NCI-H524 (cell line): ENCODE data around the gene JUNB.

ENCODE experiments used
- DNase-seq, 2 experiments: peaks; one replicate each; lab custom pipeline; 2025; lab: John Stamatoyannopoulos, UW

JUNB gene

GRCh38 chr19:12791345-12792050, at the start of gene JUNB:
Gene JUNB, plus strand, starts transcription at chr19:12791486. Its CDS starts 286 bp downstream, at chr19:12791772.
- peak; percentile 91 to 95 for DNase-seq

- no peak for DNase-seq
Measured at GRCh38 chr19:12745166-12745897, 46.0 kb upstream of the JUNB start.

GRCh38 chr19:12748489-12748888, 42.8 kb upstream of the JUNB start:
- DNase-seq: peak in 1 of 2 experiments; percentile 47

GRCh38 chr19:12749938-12750521, 41.3 kb upstream of the JUNB start:
- no peak for DNase-seq

- DNase-seq: no peak
Measured at GRCh38 chr19:12750851-12751250, 40.4 kb upstream of the JUNB start.

- DNase-seq: no peak
Measured at GRCh38 chr19:12751635-12752034, 39.7 kb upstream of the JUNB start, which contains the start of gene BEST2. Gene BEST2, plus strand, starts transcription at chr19:12751791. Its CDS starts 802 bp downstream, at chr19:12752593.

- DNase-seq: no peak
Measured at GRCh38 chr19:12752056-12752781, 39.1 kb upstream of the JUNB start.

GRCh38 chr19:12754465-12755196, 36.7 kb upstream of the JUNB start:
- DNase-seq: no peak

- DNase-seq: no peak
Measured at GRCh38 chr19:12756150-12756883, 35.0 kb upstream of the JUNB start.

GRCh38 chr19:12757544-12758274, 33.6 kb upstream of the JUNB start:
- DNase-seq: peak; percentile 65 to 80

GRCh38 chr19:12759686-12760085, 31.6 kb upstream of the JUNB start:
- DNase-seq: no peak

- DNase-seq: no peak
Measured at GRCh38 chr19:12763100-12763499, 28.2 kb upstream of the JUNB start.

- no peak for DNase-seq
Measured at GRCh38 chr19:12764698-12765097, 26.6 kb upstream of the JUNB start.

- no peak for DNase-seq
Measured at GRCh38 chr19:12766051-12766521, 25.2 kb upstream of the JUNB start.

GRCh38 chr19:12767150-12767549, 24.1 kb upstream of the JUNB start:
- no peak for DNase-seq

GRCh38 chr19:12767666-12768065, 23.6 kb upstream of the JUNB start:
- DNase-seq: no peak

GRCh38 chr19:12769689-12770088, 21.6 kb upstream of the JUNB start:
- DNase-seq: no peak

GRCh38 chr19:12770922-12771321, 20.4 kb upstream of the JUNB start:
- no peak for DNase-seq

GRCh38 chr19:12772323-12772722, 19.0 kb upstream of the JUNB start:
- no peak for DNase-seq

GRCh38 chr19:12773571-12773970, 17.7 kb upstream of the JUNB start:
- DNase-seq: peak in 1 of 2 experiments; percentile 51
